Vagina (tissue), 2 donors: Measurements from ENCODE around the gene CD248. TPM values are rescaled to one million over a fixed set of nuclear protein-coding genes. Genes with fewer than 3 reads are reported as not detected.

ENCODE experiments used
- DNase-seq, 2 donors: peaks; one replicate each; pipeline ENCODE4 v3.0.0-alpha.2; 2017; ENCODE audit errors: extremely low spot score in 2 of 2
- H3K27ac ChIP-seq: fragments of 200-600 bp; sonication (generic); one replicate; pipeline ENCODE4 v1.5.1; 2019
- H3K27me3 ChIP-seq: fragments of 200-600 bp; sonication (generic); one replicate; pipeline ENCODE4 v1.5.1; 2019
- H3K36me3 ChIP-seq, 2 donors: fragments of 200-600 bp; sonication (generic); one replicate each; pipeline ENCODE4 v1.5.1; 2017 to 2019
- H3K4me1 ChIP-seq: fragments of 200-600 bp; sonication (generic); one replicate; pipeline ENCODE4 v1.5.1; 2019
- H3K4me3 ChIP-seq, 2 donors: fragments of 200-600 bp; sonication (generic); 1 replicate in 1 of 2; 2 replicates in 1 of 2; pipeline ENCODE4 v1.5.1; 2016 to 2019
- H3K9me3 ChIP-seq: fragments of 200-600 bp; sonication (generic); one replicate; pipeline ENCODE4 v1.5.1; 2019
- POLR2A ChIP-seq, 2 donors: fragments of 450-650 bp; IDR thresholded peaks; one replicate each; pipeline ENCODE4 v1.6.1; 2017; ENCODE audit warnings: antibody characterized with exemption in 2 of 2, mild to moderate bottlenecking in 2 of 2, moderate library complexity in 2 of 2
- POLR2AphosphoS5 ChIP-seq, 2 donors: sonication (generic); formaldehyde crosslinking; IDR thresholded peaks; one replicate each; pipeline ENCODE4 v1.9.0; 2017; ENCODE audit warnings: antibody characterized with exemption in 2 of 2, mild to moderate bottlenecking in 2 of 2, low read depth in 1 of 2; ENCODE audit not compliant: insufficient read depth in 1 of 2
- intact Hi-C: fragments of 100-400 bp; cut with DNase I; formaldehyde crosslinking; loops from one replicate; pipeline ENCODE4 v1.15.1; 2023
- total RNA-seq: library from RNA; depleted of rRNA; stranded (reverse); fragments of >200 nt; gene quantifications from one replicate; pipeline ENCODE4 v1.2.3, GENCODE V29; 2016
- TF ChIP-seq, protein P1 (sequence below), 3 experiments: fragments of 450-650 bp in 2 of 3; fragments of 200-600 bp in 1 of 3; sonication (generic) in 1 of 3; IDR thresholded peaks; one replicate each; pipeline ENCODE4 v1.5.1; 2017 to 2019; ENCODE audit warnings: antibody characterized with exemption in 3 of 3, mild to moderate bottlenecking in 2 of 3, moderate library complexity in 2 of 3

Gene CD248
- total RNA-seq, 1 donor from 2014 or later: 45.2 TPM

DNA sequence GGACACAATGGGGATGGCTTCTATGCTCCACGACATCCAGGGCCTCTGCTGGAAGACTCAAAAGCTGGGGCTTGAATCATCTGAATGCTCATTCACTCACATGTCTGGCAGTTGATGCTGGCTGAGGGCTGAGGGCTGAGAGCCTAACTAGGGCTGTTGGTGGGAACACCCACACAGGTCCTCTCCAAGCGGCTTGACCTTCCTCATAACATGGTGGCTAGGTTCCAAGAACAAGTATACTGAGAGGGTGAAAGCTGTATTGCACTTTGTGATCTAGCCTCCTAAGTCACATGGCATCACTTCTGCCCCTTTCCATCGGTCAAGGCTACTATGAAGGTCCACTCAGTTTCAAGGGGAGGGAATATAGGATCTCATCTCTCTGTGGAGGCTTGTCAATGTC is 17.7 kb downstream of the CD248 start:
- intact Hi-C loops: no loop called here
- TF ChIP-seq POLR2AphosphoS5 (IDR thresholded peaks at IDR 0.05; ENCODE audit: insufficient read depth in 1 of 2, low read depth in 1 of 2) (no peak), POLR2A (IDR thresholded peaks at IDR 0.05) (no peak)
- TF ChIP-seq, protein P1, sequence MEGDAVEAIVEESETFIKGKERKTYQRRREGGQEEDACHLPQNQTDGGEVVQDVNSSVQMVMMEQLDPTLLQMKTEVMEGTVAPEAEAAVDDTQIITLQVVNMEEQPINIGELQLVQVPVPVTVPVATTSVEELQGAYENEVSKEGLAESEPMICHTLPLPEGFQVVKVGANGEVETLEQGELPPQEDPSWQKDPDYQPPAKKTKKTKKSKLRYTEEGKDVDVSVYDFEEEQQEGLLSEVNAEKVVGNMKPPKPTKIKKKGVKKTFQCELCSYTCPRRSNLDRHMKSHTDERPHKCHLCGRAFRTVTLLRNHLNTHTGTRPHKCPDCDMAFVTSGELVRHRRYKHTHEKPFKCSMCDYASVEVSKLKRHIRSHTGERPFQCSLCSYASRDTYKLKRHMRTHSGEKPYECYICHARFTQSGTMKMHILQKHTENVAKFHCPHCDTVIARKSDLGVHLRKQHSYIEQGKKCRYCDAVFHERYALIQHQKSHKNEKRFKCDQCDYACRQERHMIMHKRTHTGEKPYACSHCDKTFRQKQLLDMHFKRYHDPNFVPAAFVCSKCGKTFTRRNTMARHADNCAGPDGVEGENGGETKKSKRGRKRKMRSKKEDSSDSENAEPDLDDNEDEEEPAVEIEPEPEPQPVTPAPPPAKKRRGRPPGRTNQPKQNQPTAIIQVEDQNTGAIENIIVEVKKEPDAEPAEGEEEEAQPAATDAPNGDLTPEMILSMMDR (IDR thresholded peaks at IDR 0.05): no peak
- no peak for DNase-seq
- Histone ChIP-seq H3K27me3 (no peaks in the 10 kb centered on the region), H3K36me3 (no peaks in the 10 kb centered on the region), H3K9me3 (no peaks in the 10 kb centered on the region), H3K27ac (no peak overlapping the region), H3K4me3 (no peak overlapping the region), H3K4me1 (no peaks in the 10 kb centered on the region)

DNA sequence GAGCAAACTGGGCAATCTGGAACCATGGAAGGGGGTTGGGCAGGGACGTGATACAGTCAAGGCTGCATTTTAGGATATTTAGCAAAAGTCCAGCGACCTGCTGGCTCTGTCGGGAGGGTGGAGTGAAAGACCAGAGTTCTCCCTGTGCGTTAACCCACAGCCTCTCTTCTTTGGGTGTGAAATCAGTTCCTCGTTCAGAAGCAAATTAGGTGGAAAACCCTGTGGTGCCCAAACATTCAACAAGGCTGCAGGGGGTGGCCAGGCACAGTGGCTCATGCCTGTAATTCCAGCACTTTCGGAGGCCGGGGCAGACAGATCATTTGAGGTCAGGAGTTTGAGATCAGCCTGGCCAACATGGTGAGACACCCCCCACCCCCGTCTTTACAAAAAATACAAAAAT is 19.2 kb downstream of the CD248 start:
- Histone ChIP-seq H3K27me3 (peaks cover 4% of the 10 kb centered on the region), H3K36me3 (no peaks in the 10 kb centered on the region), H3K27ac (no peak overlapping the region), H3K4me3 (no peak overlapping the region), H3K9me3 (no peaks in the 10 kb centered on the region), H3K4me1 (no peaks in the 10 kb centered on the region)
- DNase-seq: no peak
- intact Hi-C loops: no loop called here
- TF ChIP-seq POLR2AphosphoS5 (IDR thresholded peaks at IDR 0.05; ENCODE audit: insufficient read depth in 1 of 2, low read depth in 1 of 2) (no peak), POLR2A (IDR thresholded peaks at IDR 0.05) (no peak)
- TF ChIP-seq, protein P1 (IDR thresholded peaks at IDR 0.05): no peak

DNA sequence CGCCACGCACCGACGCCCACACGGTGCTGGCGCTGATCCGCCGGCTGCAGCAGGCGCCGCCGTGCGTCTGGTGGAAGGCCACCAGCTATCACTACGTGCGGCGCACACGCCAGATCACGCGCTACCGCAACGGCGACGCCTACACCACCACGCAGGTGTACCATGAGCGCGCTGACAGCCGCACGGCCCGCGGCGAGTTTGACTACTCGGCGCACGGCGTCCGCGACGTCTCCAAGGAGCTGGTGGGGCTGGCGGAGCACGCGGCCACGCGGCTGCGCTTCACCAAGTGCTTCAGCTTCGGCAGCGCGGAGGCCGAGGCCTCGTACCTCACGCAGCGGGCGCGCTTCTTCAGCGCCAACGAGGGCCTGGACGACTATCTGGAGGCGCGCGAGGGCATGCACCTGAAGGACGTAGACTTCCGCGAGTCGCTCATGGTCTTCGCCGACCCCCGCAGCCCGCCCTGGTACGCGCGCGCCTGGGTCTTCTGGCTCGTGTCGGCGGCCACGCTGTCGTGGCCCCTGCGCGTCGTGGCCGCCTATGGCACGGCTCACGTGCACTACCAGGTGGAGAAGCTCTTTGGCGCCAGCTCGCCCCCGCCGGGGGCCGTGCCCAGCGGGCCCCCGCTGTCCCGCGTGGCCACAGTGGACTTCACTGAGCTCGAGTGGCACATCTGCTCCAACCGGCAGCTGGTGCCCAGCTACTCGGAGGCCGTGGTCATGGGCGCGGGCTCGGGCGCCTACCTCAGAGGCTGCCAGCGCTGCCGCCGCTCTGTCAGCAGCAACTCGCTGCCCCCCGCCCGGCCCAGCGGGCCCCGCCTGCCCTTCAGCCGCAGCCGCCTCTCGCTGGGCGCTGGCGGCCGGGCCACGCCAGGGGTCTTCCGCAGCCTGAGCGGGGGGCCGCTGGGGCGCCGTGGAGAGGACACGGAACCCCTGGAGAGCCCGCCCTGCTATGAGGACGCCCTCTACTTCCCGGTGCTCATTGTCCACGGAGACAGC is 21.9 kb downstream of the CD248 start:
- Histone ChIP-seq H3K27ac (no peak overlapping the region), H3K4me3 (no peak overlapping the region), H3K27me3 (peaks cover 5% of the 10 kb centered on the region), H3K36me3 (no peaks in the 10 kb centered on the region), H3K4me1 (peaks cover 12% of the 10 kb centered on the region), H3K9me3 (no peaks in the 10 kb centered on the region)
- TF ChIP-seq, protein P1 (IDR thresholded peaks at IDR 0.05): no peak
- no peak for TF ChIP-seq POLR2AphosphoS5 (IDR thresholded peaks at IDR 0.05; ENCODE audit: insufficient read depth in 1 of 2, low read depth in 1 of 2)
- no peak for TF ChIP-seq POLR2A (IDR thresholded peaks at IDR 0.05)
- no peak for DNase-seq
- intact Hi-C loops: no loop called here

DNA sequence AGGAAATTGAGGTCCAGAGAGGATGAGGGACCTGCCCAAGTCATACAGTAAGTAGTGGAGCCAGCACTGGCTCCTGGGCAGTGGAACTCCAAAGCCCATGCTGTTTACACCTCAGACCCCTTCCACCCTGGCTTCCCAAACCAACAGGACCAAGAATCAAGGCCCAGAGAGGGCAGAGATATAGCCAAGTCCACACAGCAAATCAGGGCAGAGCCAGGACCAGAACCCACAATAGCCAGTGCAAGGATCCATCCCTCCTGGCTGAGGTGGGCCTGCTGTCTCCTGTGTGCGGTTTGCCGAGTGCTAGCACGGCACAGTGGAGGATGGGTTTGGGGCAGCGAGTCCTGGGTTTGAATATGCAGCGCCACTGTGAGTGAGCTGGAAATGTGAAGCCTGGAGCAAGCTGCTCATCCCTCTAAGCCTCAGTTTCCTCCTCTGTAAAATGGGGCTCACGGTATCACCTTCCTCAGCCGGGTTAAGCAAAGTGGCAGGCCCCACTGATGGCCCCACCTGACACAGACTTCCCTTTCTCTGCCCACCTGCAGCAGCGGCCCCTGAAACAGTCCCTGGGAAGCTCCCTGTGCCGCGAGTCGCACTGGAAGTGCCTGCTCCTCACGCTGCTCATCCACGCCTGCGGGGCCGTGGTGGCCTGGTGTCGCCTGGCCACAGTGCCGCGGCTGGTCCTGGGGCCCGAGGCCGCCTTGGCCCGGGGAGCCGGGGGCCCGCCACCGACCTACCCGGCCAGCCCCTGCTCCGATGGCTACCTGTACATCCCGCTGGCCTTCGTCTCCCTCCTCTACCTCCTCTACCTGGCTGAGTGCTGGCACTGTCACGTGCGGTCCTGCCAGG is 22.8 kb downstream of the CD248 start:
- Histone ChIP-seq H3K27ac (no peak overlapping the region), H3K27me3 (peaks cover 5% of the 10 kb centered on the region), H3K36me3 (no peaks in the 10 kb centered on the region), H3K4me1 (peaks cover 18% of the 10 kb centered on the region), H3K9me3 (no peaks in the 10 kb centered on the region), H3K4me3 (no peak overlapping the region)
- TF ChIP-seq, protein P1 (IDR thresholded peaks at IDR 0.05): no peak
- TF ChIP-seq POLR2A (IDR thresholded peaks at IDR 0.05) (no peak), POLR2AphosphoS5 (IDR thresholded peaks at IDR 0.05; ENCODE audit: insufficient read depth in 1 of 2, low read depth in 1 of 2) (no peak)
- DNase-seq: no peak
- intact Hi-C loops: no loop called here
